GM12873 (cell line): Measurements from ENCODE around the gene PNLIPRP2.

Experiments used
- TF ChIP-seq, protein P1 (sequence below): IDR thresholded peaks from 2 replicates; pipeline ENCODE4 v1.5.1; 2012; ENCODE audit warnings: low read depth, mild to moderate bottlenecking, moderate library complexity, low read length, control low read depth; ENCODE audit not compliant: insufficient read depth; ENCODE audit errors: missing control alignments

The PNLIPRP2 gene

DNA sequence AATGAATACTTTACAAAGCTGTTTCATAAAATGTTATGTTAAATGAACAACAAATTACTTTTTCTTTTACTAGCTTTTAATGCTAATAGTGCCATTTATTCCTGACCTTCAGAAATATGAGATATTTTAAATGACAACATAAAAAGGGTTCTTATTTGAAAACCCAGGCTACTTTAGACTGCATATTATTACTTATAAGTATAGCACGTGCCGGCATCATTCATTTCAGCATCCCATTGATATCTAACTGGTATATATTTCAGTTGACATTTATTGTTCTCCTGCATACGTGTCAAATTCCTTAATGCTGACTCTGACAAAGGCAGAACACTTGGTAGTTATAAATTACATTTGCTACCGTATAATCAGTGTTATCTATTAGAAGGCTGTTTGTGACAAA, 35.3 kb downstream of the PNLIPRP2 start:
- TF ChIP-seq, protein P1, sequence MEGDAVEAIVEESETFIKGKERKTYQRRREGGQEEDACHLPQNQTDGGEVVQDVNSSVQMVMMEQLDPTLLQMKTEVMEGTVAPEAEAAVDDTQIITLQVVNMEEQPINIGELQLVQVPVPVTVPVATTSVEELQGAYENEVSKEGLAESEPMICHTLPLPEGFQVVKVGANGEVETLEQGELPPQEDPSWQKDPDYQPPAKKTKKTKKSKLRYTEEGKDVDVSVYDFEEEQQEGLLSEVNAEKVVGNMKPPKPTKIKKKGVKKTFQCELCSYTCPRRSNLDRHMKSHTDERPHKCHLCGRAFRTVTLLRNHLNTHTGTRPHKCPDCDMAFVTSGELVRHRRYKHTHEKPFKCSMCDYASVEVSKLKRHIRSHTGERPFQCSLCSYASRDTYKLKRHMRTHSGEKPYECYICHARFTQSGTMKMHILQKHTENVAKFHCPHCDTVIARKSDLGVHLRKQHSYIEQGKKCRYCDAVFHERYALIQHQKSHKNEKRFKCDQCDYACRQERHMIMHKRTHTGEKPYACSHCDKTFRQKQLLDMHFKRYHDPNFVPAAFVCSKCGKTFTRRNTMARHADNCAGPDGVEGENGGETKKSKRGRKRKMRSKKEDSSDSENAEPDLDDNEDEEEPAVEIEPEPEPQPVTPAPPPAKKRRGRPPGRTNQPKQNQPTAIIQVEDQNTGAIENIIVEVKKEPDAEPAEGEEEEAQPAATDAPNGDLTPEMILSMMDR = no peak

DNA sequence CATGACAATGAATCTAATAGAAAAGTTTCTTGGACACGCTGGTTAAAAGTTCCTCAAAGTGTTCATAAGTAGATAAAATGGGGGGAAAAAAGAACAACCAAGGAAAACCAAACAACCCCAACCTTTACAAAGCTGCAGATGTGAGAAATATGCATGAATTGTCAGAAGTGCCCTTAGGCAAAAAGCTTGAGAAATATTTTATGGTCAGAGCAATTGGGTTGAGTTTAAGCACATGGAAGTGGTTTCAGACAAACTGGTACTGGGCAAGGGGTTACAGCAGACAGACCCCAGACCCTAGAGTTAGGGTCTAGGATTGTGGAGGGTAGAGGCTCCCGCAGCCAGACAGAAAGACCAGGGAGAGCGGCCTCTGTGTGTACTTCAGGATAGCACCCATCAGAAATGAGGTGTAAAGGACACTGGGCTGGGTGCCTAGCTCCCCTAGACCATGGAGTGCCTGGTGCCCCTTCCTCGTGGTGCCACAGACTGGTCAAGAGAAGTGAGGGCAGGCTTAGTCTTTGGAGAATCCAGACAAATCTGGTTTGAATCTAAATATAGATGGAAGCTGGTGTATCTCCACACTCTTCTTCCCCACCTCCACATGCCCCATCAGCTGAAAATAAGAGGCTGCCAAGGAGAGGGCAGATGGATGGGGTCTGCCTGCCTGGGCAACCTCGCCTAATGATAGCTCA, 37.3 kb downstream of the PNLIPRP2 start:
- TF ChIP-seq, protein P1 = no peak

DNA sequence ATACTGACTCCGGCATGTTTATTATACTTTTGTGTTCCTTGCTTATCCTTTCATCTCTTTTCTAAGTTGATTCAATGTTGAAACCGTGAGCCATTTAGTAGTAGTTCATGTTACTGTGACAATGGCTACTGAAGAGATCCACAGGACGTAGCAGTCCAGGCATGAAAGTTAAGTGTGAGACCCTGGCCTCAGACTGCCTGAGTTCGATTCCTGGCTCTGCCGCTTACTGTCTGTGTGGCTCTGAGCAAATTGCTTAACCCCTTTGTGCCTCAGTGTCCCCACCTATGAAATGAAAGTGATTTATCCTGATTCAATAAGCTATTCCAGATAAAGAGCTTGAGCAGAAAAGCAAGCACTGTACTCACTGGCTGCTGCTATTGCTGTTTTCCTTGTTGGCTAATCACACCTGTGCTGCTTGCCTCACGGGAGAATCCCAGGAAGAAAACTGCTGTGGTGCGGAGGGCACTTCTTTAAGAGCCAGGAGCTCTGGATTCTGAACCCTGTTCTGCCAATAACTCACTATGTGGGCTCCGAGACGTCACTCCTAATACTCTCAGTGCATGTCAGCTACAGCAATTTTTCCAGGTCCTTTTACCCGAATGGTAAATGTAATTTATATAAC, 38.4 kb downstream of the PNLIPRP2 start:
- TF ChIP-seq, protein P1 = no peak

DNA sequence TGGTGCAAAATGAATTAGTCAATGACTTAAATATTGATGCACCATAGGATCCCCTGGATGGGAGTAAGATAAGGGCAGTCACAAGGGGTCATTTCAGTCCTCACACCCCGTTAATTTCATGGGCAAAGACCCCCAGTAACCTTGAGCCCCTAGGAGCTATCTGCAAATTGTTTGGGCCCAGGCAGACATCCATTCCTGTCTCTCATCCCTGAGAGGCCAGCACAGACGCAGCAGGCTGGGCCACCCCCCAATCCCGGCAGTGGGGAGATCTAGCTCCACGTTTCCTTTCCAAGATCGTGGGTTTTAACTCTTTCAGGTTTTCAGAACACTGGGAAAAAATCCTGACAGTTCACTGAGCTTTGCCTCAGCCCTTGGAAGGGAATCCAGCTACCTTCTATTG, 40.1 kb downstream of the PNLIPRP2 start:
- TF ChIP-seq, protein P1 = no peak

DNA sequence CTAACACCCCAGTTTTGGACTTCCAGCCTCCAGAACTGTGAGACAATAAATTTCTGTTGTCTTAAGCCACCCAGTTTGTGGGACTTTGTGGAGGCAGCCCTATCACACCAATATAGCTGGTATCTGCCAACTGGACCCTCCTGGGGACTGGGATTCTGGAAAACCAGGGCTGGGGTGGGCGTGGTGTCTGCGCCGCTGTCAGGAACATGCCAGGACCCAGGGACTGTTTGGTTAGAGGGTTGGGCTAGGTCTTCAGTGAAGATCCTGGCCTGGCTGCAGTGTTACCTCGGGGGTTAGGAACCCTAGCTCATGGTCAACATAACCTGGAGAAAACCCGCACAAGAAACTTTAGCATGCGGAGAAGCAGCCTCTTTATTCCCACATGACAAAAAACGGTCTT, 42.6 kb downstream of the PNLIPRP2 start:
- TF ChIP-seq, protein P1 = no peak

DNA sequence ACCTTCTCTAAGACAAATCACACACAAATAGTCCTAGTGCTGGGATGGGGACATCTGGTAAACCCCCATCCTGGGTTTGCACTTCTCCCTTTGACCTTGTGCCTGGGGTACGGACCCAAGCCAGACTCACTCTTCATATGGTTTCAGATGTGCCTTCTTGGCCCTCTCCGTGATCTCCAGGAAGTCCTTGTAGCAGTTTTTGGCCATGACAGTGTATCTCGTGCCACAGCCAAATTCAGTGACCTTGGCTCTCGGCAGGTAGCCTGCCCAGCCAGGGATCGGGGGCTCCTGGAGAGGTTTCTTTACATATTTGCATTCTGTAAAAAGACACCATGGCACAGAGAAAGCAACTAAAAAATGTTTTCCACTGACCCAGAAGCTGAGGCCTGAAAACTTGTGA, 43.9 kb downstream of the PNLIPRP2 start:
- TF ChIP-seq, protein P1 = no peak

DNA sequence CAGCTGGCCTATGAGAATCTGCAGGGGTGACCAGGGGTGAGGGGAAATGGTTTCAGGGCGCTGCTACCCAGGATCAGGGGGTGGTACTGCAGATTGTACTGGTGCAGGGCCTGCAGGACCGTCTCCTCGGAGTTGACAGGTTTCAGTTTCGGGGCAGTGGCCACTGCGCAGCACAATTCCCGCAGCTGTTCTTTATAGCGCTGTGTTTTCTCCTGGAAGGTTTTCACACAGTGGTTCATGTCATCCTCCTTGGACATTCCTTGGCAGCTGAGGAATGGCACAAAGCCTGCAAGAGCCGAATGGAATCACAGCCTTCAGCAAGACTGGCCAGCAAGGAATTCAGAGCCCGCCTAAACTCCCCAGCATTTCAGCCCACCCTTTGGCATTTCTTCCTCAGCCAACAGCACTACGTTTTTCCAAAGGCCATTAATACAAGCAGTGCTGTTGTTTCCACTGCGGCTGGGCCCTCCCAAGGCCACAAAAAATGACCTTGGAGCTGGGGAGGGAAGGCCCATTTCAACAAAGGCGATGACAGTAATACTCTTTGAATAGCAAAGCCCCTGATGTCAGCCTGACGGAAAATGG, 44.9 kb downstream of the PNLIPRP2 start:
- TF ChIP-seq, protein P1 = no peak
